HCT116 (cell line): ENCODE measurements around the gene FHIT.

Experiments used
- ATF3 ChIP-seq: IDR thresholded peaks from 2 replicates; pipeline ENCODE4 v1.6.1; 2012
- CTCF ChIP-seq, 3 experiments: fragments of 200-600 bp in 1 of 3; sonication (generic) in 1 of 3; IDR thresholded peaks in 2 of 3; conservative IDR thresholded peaks in 1 of 3; 2 replicates each; pipeline ENCODE4 v1.5.1; 2012 to 2017; ENCODE audit warnings: low read depth in 2 of 3, low read length in 2 of 3, antibody characterized with exemption in 1 of 3, borderline replicate concordance in 1 of 3, control low read depth in 1 of 3, mild to moderate bottlenecking in 1 of 3, mixed read lengths in 1 of 3, mixed run types in 1 of 3, moderate library complexity in 1 of 3; ENCODE audit not compliant: insufficient read depth in 1 of 3
- ELF1 ChIP-seq: IDR thresholded peaks from 2 replicates; pipeline ENCODE4 v1.6.1; 2012; ENCODE audit warnings: low read depth, borderline replicate concordance
- EZH2 ChIP-seq: fragments of 200-600 bp; sonication (generic); IDR thresholded peaks from 2 replicates; pipeline ENCODE4 v1.6.1; 2017; ENCODE audit warnings: antibody characterized with exemption, mixed run types
- MAX ChIP-seq: IDR thresholded peaks from 2 replicates; pipeline ENCODE4 v1.6.1; 2012
- POLR2A ChIP-seq: IDR thresholded peaks from 2 replicates; pipeline ENCODE4 v1.7.0; 2011; ENCODE audit warnings: borderline replicate concordance; ENCODE audit not compliant: insufficient read depth, insufficient read length; ENCODE audit errors: extremely low read depth
- POLR2AphosphoS5 ChIP-seq: IDR thresholded peaks from 2 replicates; pipeline ENCODE4 v1.6.1; 2011; ENCODE audit warnings: mild to moderate bottlenecking, low read depth, low read length, moderate library complexity
- YY1 ChIP-seq: IDR thresholded peaks from 2 replicates; pipeline ENCODE4 v1.6.1; 2011; ENCODE audit warnings: low read length, low read depth, moderate library complexity, mild to moderate bottlenecking; ENCODE audit not compliant: insufficient replicate concordance; ENCODE audit errors: extremely low read depth

- no peak for TF ChIP-seq CTCF (IDR thresholded peaks at IDR 0.05 in 2 of 3, conservative IDR thresholded peaks at IDR 0.05 in 1 of 3; ENCODE audit: borderline replicate concordance in 1 of 3, insufficient read depth in 1 of 3, low read depth in 2 of 3, low read length in 2 of 3)
- TF ChIP-seq ATF3: no peak
- TF ChIP-seq YY1: no peak
- TF ChIP-seq MAX: no peak
- TF ChIP-seq EZH2: no peak
- TF ChIP-seq POLR2A: no peak
- TF ChIP-seq POLR2AphosphoS5: no peak
- TF ChIP-seq ELF1: no peak
Measured at GRCh38 chr3:59775761-59776325, 1475.4 kb downstream of the FHIT start.
